SK-N-DZ (cell line): ENCODE data around the gene PELI1. TPM values are rescaled to one million over a fixed set of nuclear protein-coding genes. Genes with fewer than 3 reads are reported as not detected.
A peak's percentile ranks its signal among the peaks of the same experiment; 100 is the strongest.

Experiments
- DNase-seq: peaks from one replicate; pipeline ENCODE4 v3.0.0-alpha.2; 2015; ENCODE audit warnings: low spot score
- polyA plus RNA-seq, 2 experiments: library from polyadenylated mRNA; depleted of rRNA; stranded (reverse); fragments of >200 nt; gene quantifications; 2 replicates each; pipeline ENCODE4 v1.2.3, GENCODE V29; 2014

PELI1 gene, protein sequence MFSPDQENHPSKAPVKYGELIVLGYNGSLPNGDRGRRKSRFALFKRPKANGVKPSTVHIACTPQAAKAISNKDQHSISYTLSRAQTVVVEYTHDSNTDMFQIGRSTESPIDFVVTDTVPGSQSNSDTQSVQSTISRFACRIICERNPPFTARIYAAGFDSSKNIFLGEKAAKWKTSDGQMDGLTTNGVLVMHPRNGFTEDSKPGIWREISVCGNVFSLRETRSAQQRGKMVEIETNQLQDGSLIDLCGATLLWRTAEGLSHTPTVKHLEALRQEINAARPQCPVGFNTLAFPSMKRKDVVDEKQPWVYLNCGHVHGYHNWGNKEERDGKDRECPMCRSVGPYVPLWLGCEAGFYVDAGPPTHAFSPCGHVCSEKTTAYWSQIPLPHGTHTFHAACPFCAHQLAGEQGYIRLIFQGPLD
- 22.4 and 28.5 TPM in 2 replicates for polyA plus RNA-seq (2014; cell fraction: cytosol; rRNA removed)
- polyA plus RNA-seq (2014; cell fraction: nucleus; rRNA removed), result 16.0 and 29.4 TPM in 2 replicates

GRCh38 chr2:64144057-64145013, at the start of gene PELI1:
TSS of gene PELI1 (minus strand) at chr2:64144420. CDS start at chr2:64108310, 36,110 bp downstream.
- peak; percentile 99 for DNase-seq

DNA sequence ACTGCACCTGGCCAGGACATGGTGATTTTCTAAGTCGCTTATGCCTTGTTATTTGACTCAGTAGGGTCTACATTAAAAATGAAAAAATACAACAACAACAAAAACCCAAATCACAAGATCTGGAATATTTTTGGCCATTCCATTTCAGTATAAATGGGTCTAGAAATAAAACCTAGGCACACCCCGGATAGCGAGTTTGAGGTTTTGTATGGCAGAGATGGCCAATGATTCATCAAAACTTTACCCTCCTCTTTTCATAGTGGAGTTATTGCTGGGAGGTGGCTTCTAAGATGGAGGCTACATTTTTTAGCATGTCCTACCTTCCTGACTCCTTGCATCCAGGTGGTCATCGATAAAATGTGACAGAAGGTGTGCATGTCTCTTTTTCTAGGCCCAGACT, 49.3 kb upstream of the PELI1 start:
- no peak for DNase-seq

DNA sequence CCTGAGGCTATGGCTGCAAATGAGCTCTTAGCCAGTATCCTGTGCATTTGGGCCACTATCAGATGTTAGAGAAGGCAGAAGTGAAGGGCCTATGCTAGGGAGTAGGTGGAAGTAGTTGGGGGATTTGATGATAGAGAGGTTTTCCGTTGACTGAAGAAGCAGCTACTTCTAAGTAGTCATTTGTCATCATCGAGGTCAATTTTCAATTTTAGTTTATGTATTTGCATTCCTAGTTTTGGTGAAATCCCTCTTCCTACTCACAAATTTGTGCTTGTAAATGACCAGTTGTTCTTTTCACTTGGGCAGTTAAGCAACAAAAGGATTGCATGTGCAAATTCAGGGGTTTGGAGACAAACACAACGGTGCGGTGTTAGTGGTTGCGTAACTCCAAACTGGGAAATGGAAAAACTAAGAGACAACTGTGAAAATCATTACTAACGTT, 48.5 kb upstream of the PELI1 start:
- DNase-seq, result no peak

- no peak for DNase-seq
Measured at GRCh38 chr2:64192125-64192479, 47.9 kb upstream of the PELI1 start.

GRCh38 chr2:64189586-64189985, 45.4 kb upstream of the PELI1 start:
- no peak for DNase-seq

DNA sequence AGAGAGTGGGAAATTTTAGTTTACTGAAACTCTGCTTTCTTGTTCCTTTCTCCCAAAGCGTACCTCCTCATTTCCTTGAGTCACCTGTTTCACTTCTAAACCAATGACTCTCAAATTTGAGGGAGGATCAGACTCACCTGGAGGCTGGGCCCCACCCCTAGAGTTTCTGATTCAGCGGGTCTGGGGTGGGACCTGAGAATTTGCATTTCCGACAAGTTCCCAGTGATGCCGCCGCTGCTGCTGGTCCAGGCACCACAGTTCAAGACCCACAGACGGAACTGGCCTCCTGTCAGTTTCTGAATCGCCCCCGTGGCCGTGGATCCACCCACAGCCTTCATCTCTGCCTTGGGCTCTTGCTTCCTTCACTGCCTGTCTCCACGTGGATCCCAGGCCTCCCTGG, 44.9 kb upstream of the PELI1 start:
- no peak for DNase-seq

GRCh38 chr2:64186699-64187605, 42.7 kb upstream of the PELI1 start:
- no peak for DNase-seq

GRCh38 chr2:64179582-64180321, 35.5 kb upstream of the PELI1 start:
- peak; percentile 44 for DNase-seq

DNA sequence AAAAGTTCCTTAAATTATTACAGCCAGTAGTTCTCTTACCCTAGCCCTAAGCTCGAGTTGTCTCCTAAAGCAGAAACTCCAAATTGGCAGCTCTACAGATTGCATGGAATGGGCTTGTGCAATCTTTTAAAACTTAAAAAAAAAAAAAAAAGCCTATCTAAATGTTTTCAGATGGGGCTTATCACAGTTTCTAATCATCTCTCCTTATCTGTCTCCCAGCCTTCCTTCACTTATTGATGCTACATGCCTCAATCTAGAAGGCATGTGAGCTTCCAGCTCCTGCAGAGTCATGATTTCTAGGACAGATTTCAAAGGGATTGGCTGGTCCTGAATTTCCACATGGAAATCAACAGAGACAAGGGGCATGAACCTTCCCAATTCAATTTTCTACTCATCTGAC, 33.1 kb upstream of the PELI1 start:
- peak; percentile 87 for DNase-seq

- DNase-seq, result no peak
Measured at GRCh38 chr2:64175419-64176197, 31.4 kb upstream of the PELI1 start.

GRCh38 chr2:64173156-64174135, 29.2 kb upstream of the PELI1 start:
- no peak for DNase-seq

DNA sequence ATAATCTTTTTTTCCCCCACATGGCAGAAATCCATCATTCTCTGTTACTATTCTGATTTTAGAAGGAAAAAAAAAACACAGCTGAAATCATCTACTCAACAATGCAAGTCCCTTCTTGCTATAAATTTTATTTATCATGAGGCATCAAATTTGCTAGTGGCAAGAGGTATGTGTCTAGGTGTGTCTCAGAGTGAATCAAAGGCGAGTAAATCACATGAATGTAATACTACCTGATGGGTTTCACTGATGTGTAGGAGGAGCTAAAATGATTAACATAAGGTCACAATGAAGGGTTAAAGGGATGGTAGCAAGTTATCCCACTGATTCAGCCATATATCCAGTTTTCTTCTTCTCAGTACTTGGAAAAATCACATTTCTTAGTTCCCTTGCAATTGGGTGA, 24.5 kb upstream of the PELI1 start:
- DNase-seq, result no peak

DNA sequence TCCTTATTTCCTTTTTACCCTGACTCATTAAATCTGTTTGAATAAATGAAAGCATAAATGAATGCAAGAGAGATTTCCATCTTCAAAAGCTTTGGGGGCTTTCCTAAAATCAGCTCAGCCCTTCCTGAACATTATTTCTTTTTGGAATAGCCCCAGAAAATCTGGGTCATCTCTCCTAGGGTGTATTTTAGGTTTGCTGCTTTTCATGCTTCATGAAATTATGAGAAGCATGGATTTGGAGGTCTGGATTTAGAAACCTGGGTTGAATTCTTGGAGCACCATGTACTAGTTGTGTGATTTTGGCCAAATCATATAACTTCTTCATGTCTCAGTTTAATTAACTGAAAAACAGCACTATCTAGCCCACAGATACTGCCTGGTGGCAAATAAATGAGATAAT, 24.0 kb upstream of the PELI1 start:
- no peak for DNase-seq

- no peak for DNase-seq
Measured at GRCh38 chr2:64166637-64167420, 22.6 kb upstream of the PELI1 start.

GRCh38 chr2:64166212-64166611, 22.0 kb upstream of the PELI1 start:
- no peak for DNase-seq

DNA sequence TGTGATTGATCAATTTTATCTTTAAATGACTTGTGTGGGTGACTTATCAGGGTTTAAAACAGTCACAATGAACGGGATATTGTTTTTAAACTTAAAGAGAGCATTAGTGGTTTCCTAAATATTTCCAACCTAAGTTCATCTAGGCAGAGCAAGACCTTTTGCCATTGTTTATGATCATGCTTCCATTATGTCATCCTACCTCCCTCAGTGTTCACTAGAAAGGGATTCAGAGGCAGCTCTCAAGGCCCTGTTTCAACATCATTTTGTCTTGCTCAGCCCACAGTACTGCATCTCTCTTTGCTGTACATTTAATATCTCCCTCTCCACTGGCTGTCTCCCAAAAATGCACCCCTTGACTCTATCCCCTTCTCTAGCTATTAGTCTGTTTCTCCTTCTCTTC, 21.5 kb upstream of the PELI1 start:
- no peak for DNase-seq

- DNase-seq, result no peak
Measured at GRCh38 chr2:64164629-64165028, 20.4 kb upstream of the PELI1 start.

- DNase-seq, result no peak
Measured at GRCh38 chr2:64162516-64162915, 18.3 kb upstream of the PELI1 start.
